Measurements from ENCODE around the gene CISD3.

The CISD3 gene

DNA sequence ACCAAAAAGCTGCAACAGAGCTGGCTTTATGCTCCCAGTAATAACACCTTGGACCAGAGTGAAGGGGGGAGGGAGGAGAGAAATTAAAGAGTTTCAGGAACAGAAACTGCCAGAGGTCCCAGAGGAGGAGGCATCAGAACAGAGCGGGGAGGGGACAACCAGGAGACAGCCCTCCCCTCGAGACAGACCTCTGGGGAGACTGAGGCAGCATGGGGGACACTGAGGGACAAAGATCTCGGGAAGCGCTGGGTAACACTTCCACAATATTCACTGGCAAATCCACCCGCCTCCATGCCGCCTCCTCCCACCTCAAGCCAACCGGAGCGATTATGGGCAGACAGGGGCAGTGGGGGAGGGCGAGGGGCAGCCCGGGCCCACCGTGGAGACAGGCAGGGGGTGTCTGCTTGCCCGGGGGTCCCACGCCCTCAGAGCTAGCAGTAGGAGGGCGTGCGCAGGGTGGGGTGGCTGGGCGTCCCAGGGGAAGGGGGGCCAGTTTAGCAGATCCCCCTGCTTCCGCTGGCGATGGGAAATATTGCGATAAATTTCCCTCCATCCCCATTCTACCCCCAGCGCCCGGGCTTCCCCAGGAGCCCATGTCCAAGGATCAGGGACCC, 16.8 kb downstream of the CISD3 start:
- DNase-seq = no peak

GRCh38 chr17:38747463-38748148, 17.5 kb downstream of the CISD3 start:
- no peak for DNase-seq

- no peak for DNase-seq
Observed at GRCh38 chr17:38748149-38748891, 18.2 kb downstream of the CISD3 start, which contains the start of gene PCGF2. PCGF2 (minus strand) TSS chr17:38748336; CDS start chr17:38740402, 7,934 bp downstream.

GRCh38 chr17:38748892-38749222, 18.7 kb downstream of the CISD3 start:
- DNase-seq = no peak

- no peak for DNase-seq
Observed at GRCh38 chr17:38749223-38750043, 19.3 kb downstream of the CISD3 start.

- DNase-seq = no peak
Observed at GRCh38 chr17:38750044-38750311, 19.8 kb downstream of the CISD3 start.

DNA sequence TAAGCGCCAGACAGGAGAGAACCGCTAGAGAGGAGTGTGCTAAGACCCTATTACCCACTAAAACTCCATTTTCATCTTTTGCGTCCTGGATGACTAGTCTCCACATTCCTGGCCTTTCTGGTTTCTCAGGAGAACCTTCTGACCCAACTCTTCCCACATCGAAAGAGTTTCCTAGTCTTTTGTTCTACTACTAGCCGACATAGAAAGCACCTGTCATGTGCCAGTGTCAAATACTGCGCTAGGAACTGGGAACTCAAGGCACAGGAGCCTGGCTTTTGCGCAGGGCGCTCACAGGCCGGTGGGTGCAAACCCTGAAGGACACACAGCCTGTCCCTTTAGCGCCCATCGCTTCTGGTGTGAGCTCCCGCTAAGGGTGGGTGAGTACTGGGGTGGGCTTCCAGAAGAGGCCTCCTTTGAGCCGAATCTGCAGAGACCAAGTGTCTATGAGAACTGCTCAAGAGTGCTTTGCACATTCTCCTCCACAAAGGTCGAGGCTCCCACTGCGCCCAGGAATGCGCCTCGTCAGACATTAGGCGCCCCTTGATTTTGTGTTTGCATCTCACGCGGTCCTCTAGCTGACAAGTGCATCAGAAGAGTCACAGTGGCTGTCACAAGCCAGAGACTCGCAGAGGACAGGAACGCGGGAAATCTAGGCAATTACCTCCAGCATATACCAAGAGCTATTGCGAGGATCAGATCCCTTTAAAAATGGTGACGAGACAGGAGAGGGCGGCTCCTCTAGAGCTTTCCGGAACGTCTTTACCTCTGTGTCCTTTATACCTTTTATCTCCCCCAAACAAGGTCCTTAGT, 20.4 kb downstream of the CISD3 start:
- DNase-seq = no peak

- DNase-seq = no peak
Observed at GRCh38 chr17:38751144-38751807, 21.1 kb downstream of the CISD3 start.

GRCh38 chr17:38751808-38752307, 21.7 kb downstream of the CISD3 start:
- DNase-seq = peak; percentile 45 to 76

GRCh38 chr17:38752308-38753070, 22.3 kb downstream of the CISD3 start, which contains the start of gene PSMB3:
PSMB3 (plus strand) TSS chr17:38752741; CDS start chr17:38752827, 86 bp downstream.
- peak; percentile 79 to 100 for DNase-seq

- no peak for DNase-seq
Observed at GRCh38 chr17:38753071-38753506, 22.9 kb downstream of the CISD3 start.

DNA sequence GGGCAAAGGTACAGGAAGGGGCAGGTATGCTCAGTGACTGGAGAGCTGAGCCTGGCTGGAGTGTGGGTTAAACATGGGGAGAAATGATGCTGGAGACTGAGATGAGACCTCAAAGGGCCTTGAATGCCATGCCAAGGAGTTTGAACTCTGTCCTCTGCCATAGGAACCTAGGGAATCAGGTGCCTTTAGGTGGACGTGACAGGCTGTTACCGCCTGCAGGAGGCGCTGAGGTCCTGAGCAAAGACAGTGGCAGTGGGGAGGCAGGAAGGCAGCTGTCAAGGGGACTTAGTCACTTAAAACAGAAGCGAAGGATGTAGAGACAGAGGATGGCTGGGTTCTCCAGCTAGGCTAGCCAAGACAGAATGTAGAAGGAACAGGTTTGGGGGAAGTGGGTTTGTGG, 31.5 kb downstream of the CISD3 start:
- DNase-seq = peak in 1 of 2 donors; percentile 13

DNA sequence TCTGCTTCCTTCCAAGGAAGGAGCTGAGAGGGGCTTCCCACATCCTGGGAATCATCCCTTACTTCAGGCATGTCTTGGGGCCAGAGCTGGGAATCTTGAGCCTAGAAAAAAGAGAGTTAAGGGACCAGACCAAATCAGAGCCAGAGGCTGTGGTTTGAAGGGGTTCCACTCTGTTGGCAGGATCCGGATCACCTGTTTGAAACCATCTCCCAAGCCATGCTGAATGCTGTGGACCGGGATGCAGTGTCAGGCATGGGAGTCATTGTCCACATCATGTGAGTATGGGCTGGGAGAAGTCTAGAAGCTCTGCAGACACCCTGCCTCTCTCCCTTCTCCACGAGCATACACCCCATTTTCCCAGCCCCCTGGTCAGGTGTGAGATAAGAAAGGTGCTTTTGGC, 32.1 kb downstream of the CISD3 start:
- no peak for DNase-seq

GRCh38 chr17:38766341-38766740, 36.2 kb downstream of the CISD3 start:
- no peak for DNase-seq

GRCh38 chr17:38768417-38768816, 38.3 kb downstream of the CISD3 start:
- no peak for DNase-seq

DNA sequence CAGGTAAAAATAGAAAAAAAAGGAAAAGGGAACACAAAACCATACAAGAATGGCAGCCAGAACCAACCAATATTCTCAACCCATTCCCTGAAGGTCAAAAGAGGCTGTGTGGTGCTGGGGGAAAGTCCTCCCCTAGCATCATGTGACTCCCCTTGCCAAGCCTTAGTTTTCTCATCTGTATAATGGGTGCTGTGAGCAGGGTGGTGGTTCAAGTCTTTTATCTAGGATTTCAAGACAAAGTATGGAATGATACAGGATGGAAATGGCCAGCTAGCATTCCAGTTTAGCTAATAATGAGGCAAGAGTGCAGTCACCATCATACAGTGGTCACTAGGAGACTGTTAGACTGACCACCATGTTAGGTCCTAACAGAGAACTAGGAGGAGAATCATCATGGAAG, 43.1 kb downstream of the CISD3 start:
- DNase-seq = no peak

DNA sequence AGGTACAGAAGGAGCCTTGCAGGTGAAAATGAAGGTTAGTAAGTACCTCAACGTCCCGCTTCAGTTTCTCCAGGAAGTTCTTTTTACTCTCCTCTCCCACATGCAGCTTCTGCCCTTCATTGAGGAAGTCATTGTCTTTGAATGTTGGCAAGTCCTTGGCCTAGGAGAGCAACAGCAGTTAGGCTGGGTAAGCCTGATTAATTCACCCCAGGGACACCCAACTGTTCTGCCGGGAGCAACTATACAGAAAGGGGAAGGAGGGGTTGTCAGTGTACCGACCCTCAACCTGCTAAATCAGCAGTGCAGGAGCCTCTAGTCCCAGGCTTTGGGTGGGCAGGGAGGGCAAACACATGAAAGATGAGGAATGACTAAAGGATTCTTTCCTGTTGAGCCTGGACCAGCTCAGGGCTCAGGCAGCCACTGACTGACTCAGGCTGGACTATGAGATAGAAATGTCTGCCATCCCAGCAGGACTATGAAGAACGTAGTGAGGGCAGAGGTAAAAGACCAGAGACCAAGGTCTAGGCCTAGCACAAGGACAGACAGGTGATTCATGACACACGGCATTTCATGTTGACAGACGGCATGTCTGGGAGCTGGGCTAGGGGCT, 47.6 kb downstream of the CISD3 start:
- no peak for DNase-seq

- no peak for DNase-seq
Observed at GRCh38 chr17:38779965-38780752, 50.0 kb downstream of the CISD3 start.

- no peak for DNase-seq
Observed at GRCh38 chr17:38783227-38783626, 53.1 kb downstream of the CISD3 start.

All from bone marrow (tissue), 2 donors.